ENCODE measurements around the gene TRNP1.

The TRNP1 gene

DNA sequence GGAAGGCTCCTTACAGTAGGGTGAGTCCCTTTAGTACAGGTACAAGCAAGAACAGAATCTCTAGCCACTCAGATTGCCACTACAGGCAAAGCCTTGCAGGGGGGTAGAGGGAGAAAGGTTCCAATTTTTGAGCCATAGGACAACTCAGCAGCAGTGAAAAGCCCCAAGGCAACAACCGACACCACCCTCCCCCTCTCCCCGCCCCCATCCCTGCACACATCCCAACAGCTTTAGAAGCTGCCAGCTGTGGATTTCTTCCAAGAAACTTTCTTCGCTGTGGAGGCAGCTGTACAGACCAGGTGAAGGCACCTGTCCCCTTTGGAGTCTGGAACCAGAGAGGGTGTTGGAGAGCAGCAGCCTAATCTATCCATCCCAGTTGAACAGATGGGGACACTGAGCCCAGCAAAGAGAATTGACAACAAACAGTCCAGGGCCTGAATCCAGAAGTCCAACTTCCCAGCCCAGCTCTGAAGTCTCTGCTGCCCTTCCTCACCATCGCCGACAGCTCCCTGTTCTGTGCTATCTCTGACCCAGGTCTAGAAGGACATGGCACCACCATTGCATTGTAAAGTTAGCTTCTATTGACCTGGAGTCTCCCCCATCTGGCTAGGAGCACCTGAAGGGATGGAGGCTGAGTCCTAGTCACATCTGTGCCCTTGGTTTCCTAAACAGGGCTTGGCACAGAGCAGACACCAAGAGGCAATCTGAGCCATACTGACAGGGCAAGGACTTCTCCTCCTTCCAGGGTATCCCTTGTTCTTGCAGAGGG is 16.9 kb downstream of the TRNP1 start:
- H3K27me3 ChIP-seq (replicated peaks), result no peaks in the 10 kb centered on the region
- in situ Hi-C loops (cut with HindIII; ENCODE audit: low pct_ligation_motif_present, low sequenced_read_pairs), result no loop called here
- no peak overlapping the region for H3K4me3 ChIP-seq (ENCODE audit: low read depth, low read length)
- TF ChIP-seq, protein P1, sequence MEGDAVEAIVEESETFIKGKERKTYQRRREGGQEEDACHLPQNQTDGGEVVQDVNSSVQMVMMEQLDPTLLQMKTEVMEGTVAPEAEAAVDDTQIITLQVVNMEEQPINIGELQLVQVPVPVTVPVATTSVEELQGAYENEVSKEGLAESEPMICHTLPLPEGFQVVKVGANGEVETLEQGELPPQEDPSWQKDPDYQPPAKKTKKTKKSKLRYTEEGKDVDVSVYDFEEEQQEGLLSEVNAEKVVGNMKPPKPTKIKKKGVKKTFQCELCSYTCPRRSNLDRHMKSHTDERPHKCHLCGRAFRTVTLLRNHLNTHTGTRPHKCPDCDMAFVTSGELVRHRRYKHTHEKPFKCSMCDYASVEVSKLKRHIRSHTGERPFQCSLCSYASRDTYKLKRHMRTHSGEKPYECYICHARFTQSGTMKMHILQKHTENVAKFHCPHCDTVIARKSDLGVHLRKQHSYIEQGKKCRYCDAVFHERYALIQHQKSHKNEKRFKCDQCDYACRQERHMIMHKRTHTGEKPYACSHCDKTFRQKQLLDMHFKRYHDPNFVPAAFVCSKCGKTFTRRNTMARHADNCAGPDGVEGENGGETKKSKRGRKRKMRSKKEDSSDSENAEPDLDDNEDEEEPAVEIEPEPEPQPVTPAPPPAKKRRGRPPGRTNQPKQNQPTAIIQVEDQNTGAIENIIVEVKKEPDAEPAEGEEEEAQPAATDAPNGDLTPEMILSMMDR (IDR thresholded peaks at IDR 0.05; ENCODE audit: low read depth, low read length, missing control alignments), result peak; percentile 0
- no peaks in the 10 kb centered on the region for H3K36me3 ChIP-seq (replicated peaks)
- DNase-seq, result no peak
- no peak overlapping the region for H3K27ac ChIP-seq

DNA sequence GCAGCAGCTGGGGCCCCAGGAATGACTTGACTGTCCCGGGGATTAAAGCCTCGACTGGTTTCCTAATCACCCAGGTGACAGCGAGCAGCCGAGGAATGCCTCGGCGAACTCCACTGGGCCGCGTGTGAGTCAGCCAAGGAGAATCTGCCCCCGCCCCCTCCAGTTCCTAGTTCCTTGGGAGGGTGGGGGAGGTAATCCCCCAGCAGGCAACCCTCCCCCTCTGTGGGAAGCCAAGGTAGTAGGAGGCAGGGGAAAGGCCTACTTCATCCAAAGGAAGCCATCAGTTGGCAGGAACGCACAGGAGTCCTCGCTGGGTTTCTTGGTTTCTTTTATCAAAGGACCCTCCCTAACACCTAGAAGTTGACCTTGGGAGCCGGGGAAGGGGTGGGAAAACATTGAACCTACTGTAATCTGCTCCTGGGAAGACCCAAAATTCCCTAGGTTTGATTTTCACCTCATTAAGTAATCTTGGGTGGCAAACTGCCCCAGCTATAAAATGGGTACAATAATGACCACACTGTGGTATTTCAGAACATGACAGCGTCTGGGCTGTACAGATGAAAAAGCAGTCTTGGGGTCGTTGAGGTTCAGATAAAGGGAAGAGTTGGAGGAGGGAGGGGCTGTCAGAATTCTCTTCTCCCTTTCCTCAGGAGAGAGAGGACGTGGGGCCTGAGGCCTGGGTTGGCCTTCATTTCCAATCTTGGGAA is 17.7 kb downstream of the TRNP1 start:
- Histone ChIP-seq H3K36me3 (replicated peaks) (no peaks in the 10 kb centered on the region), H3K27me3 (replicated peaks) (no peaks in the 10 kb centered on the region), H3K4me3 (ENCODE audit: low read depth, low read length) (no peak overlapping the region), H3K27ac (no peak overlapping the region)
- DNase-seq, result peak; percentile 79
- TF ChIP-seq, protein P1 (IDR thresholded peaks at IDR 0.05; ENCODE audit: low read depth, low read length, missing control alignments), result no peak
- in situ Hi-C loops (cut with HindIII; ENCODE audit: low pct_ligation_motif_present, low sequenced_read_pairs), result no loop called here

DNA sequence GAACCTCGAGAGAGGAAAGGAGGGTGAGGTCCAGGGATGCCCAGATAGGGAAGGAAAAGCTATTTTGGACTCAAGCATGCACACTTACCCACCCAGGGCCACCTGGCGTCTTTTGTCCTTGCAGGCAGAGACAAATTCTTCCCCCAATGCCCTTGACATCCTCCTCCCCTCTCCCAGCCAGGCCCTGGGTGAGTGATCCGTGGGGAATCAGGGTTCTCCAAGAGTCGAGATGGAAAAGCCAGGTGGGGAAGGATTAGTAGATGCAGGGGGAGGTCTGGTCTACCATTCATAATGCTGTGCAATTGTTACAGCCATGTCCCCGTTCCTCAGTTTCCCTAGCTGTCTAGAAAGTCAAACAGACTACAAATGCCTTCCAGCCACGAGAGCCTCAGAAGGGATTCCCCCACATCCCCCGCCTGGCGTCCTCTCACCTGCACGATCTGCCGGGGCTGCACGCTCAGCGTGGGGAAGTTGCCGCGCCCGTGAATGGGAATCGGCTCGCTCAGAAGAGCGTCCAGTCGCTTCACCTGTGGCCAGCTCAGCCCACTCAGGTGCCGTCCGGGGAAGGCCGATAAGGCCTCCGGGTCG is 18.6 kb downstream of the TRNP1 start:
- Histone ChIP-seq H3K27me3 (replicated peaks) (no peaks in the 10 kb centered on the region), H3K27ac (no peak overlapping the region), H3K36me3 (replicated peaks) (no peaks in the 10 kb centered on the region), H3K4me3 (ENCODE audit: low read depth, low read length) (peak overlapping the region; percentile 30)
- TF ChIP-seq, protein P1 (IDR thresholded peaks at IDR 0.05; ENCODE audit: low read depth, low read length, missing control alignments), result no peak
- DNase-seq, result no peak
- in situ Hi-C loops (cut with HindIII; ENCODE audit: low pct_ligation_motif_present, low sequenced_read_pairs), result no loop called here

DNA sequence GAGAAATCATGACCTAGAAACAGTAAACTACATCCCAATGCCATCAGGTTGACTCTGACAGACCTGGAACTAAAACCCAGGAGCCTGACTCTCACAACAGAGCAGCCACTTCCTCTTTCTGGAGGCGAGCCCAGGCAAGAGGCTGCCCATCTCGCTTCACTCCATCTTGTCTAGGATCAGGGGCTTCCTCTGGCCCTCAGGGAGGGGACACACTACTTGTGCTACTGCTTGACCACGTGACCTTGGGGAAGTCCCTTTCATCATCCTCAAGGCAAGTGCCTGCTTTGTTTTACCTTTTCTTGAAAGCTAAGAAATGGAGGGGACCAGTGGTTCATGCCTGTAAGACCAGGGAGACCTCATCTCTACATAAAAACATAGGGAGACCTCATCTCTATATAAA is 21.8 kb downstream of the TRNP1 start:
- no peak overlapping the region for H3K27ac ChIP-seq
- no peak overlapping the region for H3K4me3 ChIP-seq (ENCODE audit: low read depth, low read length)
- no peaks in the 10 kb centered on the region for H3K27me3 ChIP-seq (replicated peaks)
- TF ChIP-seq, protein P1 (IDR thresholded peaks at IDR 0.05; ENCODE audit: low read depth, low read length, missing control alignments), result no peak
- DNase-seq, result no peak
- no peaks in the 10 kb centered on the region for H3K36me3 ChIP-seq (replicated peaks)
- in situ Hi-C loops (cut with HindIII; ENCODE audit: low pct_ligation_motif_present, low sequenced_read_pairs), result no loop called here

DNA sequence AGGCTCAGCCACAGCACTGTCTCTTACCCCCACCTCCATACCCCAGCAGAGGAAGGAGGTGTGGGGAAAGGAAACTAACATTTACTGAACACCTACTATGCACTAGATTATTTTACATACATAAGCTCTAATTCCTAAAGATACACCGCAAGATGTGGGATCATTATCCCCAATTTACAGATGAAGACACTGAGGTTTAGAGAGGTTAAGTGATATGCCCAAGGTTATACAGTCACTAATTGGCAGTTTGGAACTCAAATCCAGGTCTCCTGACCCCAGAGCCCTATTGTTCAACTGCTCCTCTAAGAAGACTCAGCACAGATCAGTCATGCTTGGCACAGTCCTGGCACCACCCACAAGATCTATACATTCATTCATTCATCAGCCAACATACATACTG is 22.9 kb downstream of the TRNP1 start:
- Histone ChIP-seq H3K27me3 (replicated peaks) (no peaks in the 10 kb centered on the region), H3K4me3 (ENCODE audit: low read depth, low read length) (no peak overlapping the region), H3K27ac (no peak overlapping the region), H3K36me3 (replicated peaks) (no peaks in the 10 kb centered on the region)
- in situ Hi-C loops (cut with HindIII; ENCODE audit: low pct_ligation_motif_present, low sequenced_read_pairs), result no loop called here
- TF ChIP-seq, protein P1 (IDR thresholded peaks at IDR 0.05; ENCODE audit: low read depth, low read length, missing control alignments), result no peak
- DNase-seq, result no peak

Data from brain microvascular endothelial cell (primary cell).